ENCODE measurements around the gene WDR91.
"Not testable (repeated sequence)": the region's sequence is repeated elsewhere in the genome, so short reads cannot be mapped to it uniquely, and the experiment has no call there.

The WDR91 gene

GRCh38 chr7:135178364-135178763 is 33.0 kb downstream of the WDR91 start:
- FAIRE-seq, result no peak

GRCh38 chr7:135177028-135177696 is 34.2 kb downstream of the WDR91 start:
- no peak for FAIRE-seq

- no peak for FAIRE-seq
Measured at GRCh38 chr7:135175931-135176330, 35.4 kb downstream of the WDR91 start.

- no peak for FAIRE-seq
Measured at GRCh38 chr7:135174941-135175340, 36.4 kb downstream of the WDR91 start.

GRCh38 chr7:135173916-135174315 is 37.4 kb downstream of the WDR91 start:
- FAIRE-seq, result not testable (repeated sequence)

GRCh38 chr7:135171581-135172291 is 39.6 kb downstream of the WDR91 start:
- FAIRE-seq, result not testable (repeated sequence)

GRCh38 chr7:135170998-135171481 is 40.3 kb downstream of the WDR91 start:
- FAIRE-seq, result not testable (repeated sequence)

- no peak for FAIRE-seq
Measured at GRCh38 chr7:135170274-135170997, 40.9 kb downstream of the WDR91 start, which contains the start of gene CYREN. Gene CYREN, minus strand, starts transcription at chr7:135170707. Its CDS starts 1,785 bp downstream, at chr7:135168922.

- no peak for FAIRE-seq
Measured at GRCh38 chr7:135169964-135170273, 41.4 kb downstream of the WDR91 start.

GRCh38 chr7:135169141-135169963 is 42.0 kb downstream of the WDR91 start:
- no peak for FAIRE-seq

- FAIRE-seq, result no peak
Measured at GRCh38 chr7:135168489-135169140, 42.7 kb downstream of the WDR91 start.

- no peak for FAIRE-seq
Measured at GRCh38 chr7:135168001-135168400, 43.3 kb downstream of the WDR91 start.

- FAIRE-seq, result no peak
Measured at GRCh38 chr7:135167365-135167917, 43.9 kb downstream of the WDR91 start.

GRCh38 chr7:135166338-135166990 is 44.9 kb downstream of the WDR91 start:
- no peak for FAIRE-seq

- no peak for FAIRE-seq
Measured at GRCh38 chr7:135165862-135166261, 45.5 kb downstream of the WDR91 start.

- FAIRE-seq, result no peak
Measured at GRCh38 chr7:135164357-135165061, 46.8 kb downstream of the WDR91 start.

- no peak for FAIRE-seq
Measured at GRCh38 chr7:135162382-135163001, 48.8 kb downstream of the WDR91 start.

GRCh38 chr7:135161669-135162068 is 49.7 kb downstream of the WDR91 start:
- FAIRE-seq, result no peak

GRCh38 chr7:135160858-135161653 is 50.3 kb downstream of the WDR91 start:
- FAIRE-seq, result no peak
